Endothelial cell of umbilical vein (primary cell): ENCODE results near the gene VIPR2. TPM values are rescaled to one million over a fixed set of nuclear protein-coding genes. Genes with fewer than 3 reads are reported as not detected.

Experiments used
- BruUV-seq: library from RNA; stranded (reverse); fragments of 400-500 nt; replicated peaks from 2 replicates; lab custom pipeline; 2021; lab: Mats Ljungman, UMichigan
- CTCF ChIA-PET: fragments of 300-600, 350-600 bp; sonication (Branson Sonifier 250); formaldehyde crosslinking; loops from one replicate; lab custom pipeline; 2021; ENCODE audit warnings: antibody characterized with exemption, inconsistent platforms; lab: Charles Lee
- POLR2A ChIA-PET: fragments of 300-600, 350-600 bp; sonication (Branson Sonifier 250); formaldehyde crosslinking; loops from one replicate; lab custom pipeline; 2021; ENCODE audit warnings: antibody characterized with exemption, inconsistent platforms; lab: Charles Lee
- DNase-seq: peaks from one replicate; pipeline ENCODE4 v3.0.0-alpha.2; 2011; ENCODE audit warnings: low read depth, low spot score
- FAIRE-seq: peaks from 2 replicates; lab custom pipeline; 2011; peaks lifted over from hg19 to GRCh38; lab: Jason Lieb, UNC
- H2AFZ ChIP-seq: 2 replicates; pipeline ENCODE4 v1.6.0; 2012; ENCODE audit warnings: low read depth, low read length, control low read depth, inconsistent platforms
- H3K27ac ChIP-seq: 2 replicates; pipeline ENCODE4 v1.5.1; 2011; ENCODE audit warnings: low read depth, mild to moderate bottlenecking, control low read depth, low read length, moderate library complexity; ENCODE audit not compliant: insufficient read depth
- H3K27me3 ChIP-seq, 2 experiments: 2 replicates each; pipeline versions ENCODE4 v1.6.0 to v1.6.1; 2011; ENCODE audit warnings: low read length in 2 of 2, mixed read lengths in 1 of 2; ENCODE audit not compliant: control insufficient read depth in 2 of 2, insufficient read depth in 2 of 2
- H3K36me3 ChIP-seq, 2 experiments: 2 replicates in 1 of 2; 3 replicates in 1 of 2; pipeline ENCODE4 v1.5.1; 2011; ENCODE audit warnings: low read length in 2 of 2, mild to moderate bottlenecking in 1 of 2, moderate library complexity in 1 of 2; ENCODE audit not compliant: control insufficient read depth in 2 of 2, insufficient read depth in 2 of 2; ENCODE audit errors: extremely low read depth in 1 of 2
- H3K4me1 ChIP-seq: 3 replicates; pipeline ENCODE4 v1.5.1; 2011; ENCODE audit warnings: mild to moderate bottlenecking, low read length; ENCODE audit not compliant: control insufficient read depth, insufficient read depth; ENCODE audit errors: extremely low read depth
- H3K4me2 ChIP-seq: 2 replicates; pipeline ENCODE4 v1.6.1; 2011; ENCODE audit warnings: low read length, control low read depth, mixed read lengths; ENCODE audit not compliant: insufficient read depth
- H3K4me3 ChIP-seq, 3 experiments: fragments of 200-600 bp in 1 of 3; sonication (generic), shearing (Covaris generic) in 1 of 3; replicated peaks in 1 of 3; 2 replicates each; pipeline ENCODE4 v1.5.1; 2011 to 2016; ENCODE audit warnings: control low read depth in 3 of 3, low read length in 3 of 3, mild to moderate bottlenecking in 2 of 3, inconsistent platforms in 1 of 3, low read depth in 1 of 3, moderate library complexity in 1 of 3; ENCODE audit not compliant: insufficient read depth in 1 of 3
- H3K79me2 ChIP-seq: 2 replicates; pipeline ENCODE4 v1.6.0; 2012; ENCODE audit warnings: low read length, inconsistent platforms; ENCODE audit not compliant: control insufficient read depth, insufficient read depth
- H3K9ac ChIP-seq: replicated peaks from 2 replicates; pipeline ENCODE3; 2011; ENCODE audit warnings: low read length, control low read depth; ENCODE audit not compliant: insufficient read depth; ENCODE audit errors: extremely low read depth
- H3K9me1 ChIP-seq: replicated peaks from 3 replicates; pipeline ENCODE4 v1.6.0; 2011; ENCODE audit warnings: mild to moderate bottlenecking, low read length; ENCODE audit not compliant: control insufficient read depth, insufficient read depth; ENCODE audit errors: extremely low read depth
- H3K9me3 ChIP-seq: replicated peaks from 2 replicates; pipeline ENCODE4 v1.5.1; 2012; ENCODE audit warnings: low read length, inconsistent platforms; ENCODE audit not compliant: control insufficient read depth, insufficient read depth
- H4K20me1 ChIP-seq: replicated peaks from 2 replicates; pipeline ENCODE3; 2011; ENCODE audit warnings: mild to moderate bottlenecking, low read length; ENCODE audit not compliant: control insufficient read depth, insufficient read depth; ENCODE audit errors: extremely low read depth
- EZH2 ChIP-seq: IDR thresholded peaks from 2 replicates; pipeline ENCODE4 v1.6.1; 2012; ENCODE audit warnings: borderline replicate concordance, low read depth, mild to moderate bottlenecking, moderate library complexity, low read length, inconsistent platforms; ENCODE audit not compliant: severe bottlenecking
- FOS ChIP-seq: IDR thresholded peaks from 2 replicates; pipeline ENCODE4 v1.6.1; 2011; ENCODE audit warnings: mild to moderate bottlenecking, low read length, moderate library complexity, borderline replicate concordance; ENCODE audit not compliant: insufficient read depth
- GATA2 ChIP-seq: IDR thresholded peaks from 2 replicates; pipeline ENCODE4 v1.7.0; 2011; ENCODE audit warnings: low read depth, mild to moderate bottlenecking, moderate library complexity, mixed read lengths, low read length; ENCODE audit not compliant: insufficient read length, insufficient read depth
- JUN ChIP-seq: IDR thresholded peaks from 2 replicates; pipeline ENCODE4 v1.6.1; 2011; ENCODE audit warnings: borderline replicate concordance, low read depth; ENCODE audit not compliant: insufficient read length, insufficient read depth
- MAX ChIP-seq: IDR thresholded peaks from 2 replicates; pipeline ENCODE4 v1.6.1; 2011; ENCODE audit not compliant: insufficient read depth, insufficient read length
- MYC ChIP-seq: IDR thresholded peaks from one replicate; pipeline ENCODE4 v1.6.1; 2011; ENCODE audit warnings: mild to moderate bottlenecking, low read depth, low read length
- POLR2A ChIP-seq: IDR thresholded peaks from 2 replicates; pipeline ENCODE4 v1.6.1; 2012; ENCODE audit warnings: low read depth, mild to moderate bottlenecking, control low read depth, low read length
- POLR2AphosphoS5 ChIP-seq: IDR thresholded peaks from 2 replicates; pipeline ENCODE4 v1.6.1; 2012; ENCODE audit warnings: low read depth, mild to moderate bottlenecking, control low read depth, low read length, moderate library complexity; ENCODE audit not compliant: insufficient read depth
- dilution Hi-C: fragments of 300-500 bp; cut with MboI; formaldehyde crosslinking; loops from one replicate; pipeline ENCODE4 v1.15.0; 2019; ENCODE audit warnings: low sequenced_read_pairs; ENCODE audit not compliant: extremely low pct_ligation_motif_present
- intact Hi-C: fragments of 100-400 bp; cut with micrococcal nuclease; formaldehyde crosslinking; loops from one replicate; pipeline ENCODE4 v1.10.0; 2022
- polyA plus RNA-seq, 4 experiments: library from polyadenylated mRNA; depleted of rRNA in 3 of 4; stranded (reverse) in 3 of 4; unstranded in 1 of 4; fragments of >200 nt; gene quantifications; 2 replicates each; pipeline versions ENCODE4 v1.2.1 to v1.2.3, GENCODE V29; 2011 to 2012; ENCODE audit warnings: missing spikeins in 1 of 4
- total RNA-seq: library from RNA; stranded (reverse); gene quantifications from 2 replicates; pipeline ENCODE4 v1.2.3, GENCODE V29; 2021
- TF ChIP-seq, protein P1 (sequence below), 2 donors: IDR thresholded peaks; 1 replicate in 1 of 2; 2 replicates in 1 of 2; pipeline ENCODE4 v1.5.1; 2011; ENCODE audit warnings: low read length in 2 of 2, mild to moderate bottlenecking in 2 of 2, moderate library complexity in 2 of 2, control low read depth in 1 of 2, inconsistent platforms in 1 of 2, low read depth in 1 of 2; ENCODE audit not compliant: insufficient read depth in 1 of 2; ENCODE audit errors: extremely low read depth in 1 of 2

VIPR2 gene
- total and polyA plus RNA-seq, 2 donors (not counting 3 experiments of a cell fraction or from before 2014, with no cell fraction given): not detected

DNA sequence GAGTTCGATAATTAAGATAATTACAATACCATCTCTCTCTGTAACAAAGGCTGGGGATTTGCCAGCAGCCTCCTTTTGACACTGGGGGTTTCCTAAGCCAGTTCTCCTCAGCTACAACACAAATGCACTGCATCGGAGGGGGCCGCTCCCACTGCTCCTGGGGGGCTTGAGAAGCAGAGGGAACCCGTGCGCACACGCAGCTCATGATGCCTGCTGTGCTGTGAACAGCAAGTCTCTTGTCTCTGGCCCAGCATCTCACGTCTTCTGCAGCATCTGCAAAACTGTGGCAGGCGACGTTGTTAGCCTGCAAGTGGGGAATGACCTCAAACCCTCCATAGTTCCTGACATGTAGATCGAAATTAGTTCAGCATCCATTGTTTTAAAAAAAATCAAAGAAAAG lies 5.5 kb downstream of the VIPR2 start:
- TF ChIP-seq MYC (no peak), JUN (no peak), POLR2A (no peak), GATA2 (no peak), FOS (no peak), POLR2AphosphoS5 (no peak), EZH2 (no peak), MAX (no peak)
- TF ChIP-seq, protein P1, sequence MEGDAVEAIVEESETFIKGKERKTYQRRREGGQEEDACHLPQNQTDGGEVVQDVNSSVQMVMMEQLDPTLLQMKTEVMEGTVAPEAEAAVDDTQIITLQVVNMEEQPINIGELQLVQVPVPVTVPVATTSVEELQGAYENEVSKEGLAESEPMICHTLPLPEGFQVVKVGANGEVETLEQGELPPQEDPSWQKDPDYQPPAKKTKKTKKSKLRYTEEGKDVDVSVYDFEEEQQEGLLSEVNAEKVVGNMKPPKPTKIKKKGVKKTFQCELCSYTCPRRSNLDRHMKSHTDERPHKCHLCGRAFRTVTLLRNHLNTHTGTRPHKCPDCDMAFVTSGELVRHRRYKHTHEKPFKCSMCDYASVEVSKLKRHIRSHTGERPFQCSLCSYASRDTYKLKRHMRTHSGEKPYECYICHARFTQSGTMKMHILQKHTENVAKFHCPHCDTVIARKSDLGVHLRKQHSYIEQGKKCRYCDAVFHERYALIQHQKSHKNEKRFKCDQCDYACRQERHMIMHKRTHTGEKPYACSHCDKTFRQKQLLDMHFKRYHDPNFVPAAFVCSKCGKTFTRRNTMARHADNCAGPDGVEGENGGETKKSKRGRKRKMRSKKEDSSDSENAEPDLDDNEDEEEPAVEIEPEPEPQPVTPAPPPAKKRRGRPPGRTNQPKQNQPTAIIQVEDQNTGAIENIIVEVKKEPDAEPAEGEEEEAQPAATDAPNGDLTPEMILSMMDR (IDR thresholded peaks at IDR 0.05; ENCODE audit: extremely low read depth in 1 of 2, insufficient read depth in 1 of 2, low read depth in 1 of 2, low read length in 2 of 2): no peak
- POLR2A ChIA-PET: no interaction called here
- CTCF ChIA-PET: no interaction called here
- DNase-seq: no peak
- intact Hi-C loops: no loop called here
- H3K4me3 ChIP-seq: no peak overlapping the region
- dilution Hi-C loops: no loop called here
- FAIRE-seq: no peak
- H3K27ac ChIP-seq: no peak overlapping the region
- no peaks in the 10 kb centered on the region for H3K36me3 ChIP-seq
- no peak overlapping the region for H3K4me2 ChIP-seq
- peaks cover 9 to 18% of the 10 kb centered on the region in 2 experiments for H3K27me3 ChIP-seq
- no peak overlapping the region for H2AFZ ChIP-seq
- H3K9ac ChIP-seq: no peak overlapping the region
- no peaks in the 10 kb centered on the region for H3K9me1 ChIP-seq
- no TSS peak for BruUV-seq
- H4K20me1 ChIP-seq: no peaks in the 10 kb centered on the region
- peaks cover 2% of the 10 kb centered on the region for H3K4me1 ChIP-seq
- H3K79me2 ChIP-seq: no peaks in the 10 kb centered on the region
- H3K9me3 ChIP-seq: no peaks in the 10 kb centered on the region
